Activated CD4-positive, CD25-positive, alpha-beta regulatory T cell treated with anti-CD3 and anti-CD28 coated beads, Interleukin-2, amount 50 U/mL, for 24 hours (primary cell): ENCODE results near the gene UBE2D1.
"Not testable (repeated sequence)": the region's sequence is repeated elsewhere in the genome, so short reads cannot be mapped to it uniquely, and the experiment has no call there.

ENCODE experiments used
- ATAC-seq, 2 donors: fragments of 150-1000 bp; cut with Tn5 transposase; one replicate each; pipeline ENCODE4 v1.10.0; 2021; ENCODE audit warnings: mild to moderate bottlenecking in 1 of 2, moderate library complexity in 1 of 2

The UBE2D1 gene

DNA sequence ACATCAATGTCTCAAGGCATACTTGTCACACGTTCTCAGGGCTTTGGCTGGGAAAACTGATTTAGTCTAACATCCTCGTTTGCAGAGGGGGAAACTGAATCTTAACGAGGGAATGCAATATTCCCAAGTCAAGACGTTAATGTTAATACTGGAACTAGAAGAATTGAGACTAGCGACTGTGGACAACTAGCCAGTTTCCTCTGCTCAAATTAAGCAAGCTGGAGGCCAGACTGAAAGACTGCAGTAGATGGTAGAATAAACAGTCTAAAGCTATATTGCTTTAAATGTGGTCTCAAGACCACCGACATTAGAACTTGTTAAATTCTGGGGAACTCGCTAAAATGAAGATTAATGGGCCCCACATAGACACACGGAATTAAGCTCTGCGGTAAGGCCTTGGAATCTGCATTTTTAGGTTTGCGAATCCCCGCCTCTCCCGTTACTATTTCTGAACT, 49.8 kb downstream of the UBE2D1 start:
- ATAC-seq = no peak

DNA sequence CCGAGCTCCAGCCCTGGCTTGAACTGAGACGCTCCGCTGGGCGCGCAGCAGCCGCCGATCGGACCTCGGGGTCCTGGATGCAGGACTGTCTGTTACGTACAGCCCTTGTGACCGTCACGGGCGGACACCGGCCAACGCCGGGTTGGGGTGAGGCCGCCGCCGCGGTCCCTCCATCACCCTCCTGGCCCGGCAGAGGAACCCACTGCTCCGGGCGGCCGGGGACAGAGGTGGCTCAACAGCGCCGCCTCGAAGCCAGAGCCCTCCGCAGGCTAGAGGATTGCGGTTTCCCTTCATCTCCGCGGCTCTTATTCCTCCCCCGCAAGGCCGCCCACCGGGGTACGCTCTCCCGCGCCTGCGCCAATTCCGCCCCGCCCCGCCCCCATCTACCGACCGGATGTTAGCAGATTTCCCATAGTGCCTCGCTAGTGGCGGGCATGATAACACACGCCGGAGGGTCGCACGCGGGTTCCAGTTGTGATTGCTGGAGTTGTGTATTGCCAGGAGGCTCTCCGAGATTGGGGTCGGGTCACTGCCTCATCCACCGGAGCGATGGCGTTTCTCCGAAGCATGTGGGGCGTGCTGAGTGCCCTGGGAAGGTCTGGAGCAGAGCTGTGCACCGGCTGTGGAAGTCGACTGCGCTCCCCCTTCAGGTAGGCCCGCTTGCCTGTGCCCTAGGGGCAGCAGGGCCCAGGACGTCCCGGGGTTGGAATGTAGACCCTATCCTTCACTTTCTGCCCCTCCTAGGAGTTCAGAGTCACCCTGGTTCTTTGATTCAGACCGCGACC, 50.4 kb downstream of the UBE2D1 start, which contains the start of gene TFAM:
TFAM (plus strand) TSS at position 412 of the 785 bp plus-strand sequence; CDS start at position 550, 138 bp downstream.
- ATAC-seq = peak; percentile 92 to 93

DNA sequence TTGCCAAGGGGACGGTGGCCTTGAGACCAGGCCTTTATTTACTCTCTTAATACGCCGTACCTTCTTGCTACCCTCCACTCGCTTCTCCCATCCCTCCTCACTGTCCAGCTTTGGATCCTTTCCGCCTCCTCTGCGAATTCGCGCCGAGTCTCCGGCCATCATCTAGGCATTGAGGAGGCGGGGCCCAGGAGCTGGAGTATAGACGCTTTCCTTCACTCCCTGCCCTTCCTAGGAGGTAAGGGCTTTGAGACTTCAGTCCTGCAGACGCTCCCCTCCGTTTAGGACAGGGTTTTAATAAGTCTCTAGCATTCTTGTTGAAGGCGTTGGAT, 50.9 kb downstream of the UBE2D1 start:
- peak in 1 of 2 donors; percentile 5 for ATAC-seq

DNA sequence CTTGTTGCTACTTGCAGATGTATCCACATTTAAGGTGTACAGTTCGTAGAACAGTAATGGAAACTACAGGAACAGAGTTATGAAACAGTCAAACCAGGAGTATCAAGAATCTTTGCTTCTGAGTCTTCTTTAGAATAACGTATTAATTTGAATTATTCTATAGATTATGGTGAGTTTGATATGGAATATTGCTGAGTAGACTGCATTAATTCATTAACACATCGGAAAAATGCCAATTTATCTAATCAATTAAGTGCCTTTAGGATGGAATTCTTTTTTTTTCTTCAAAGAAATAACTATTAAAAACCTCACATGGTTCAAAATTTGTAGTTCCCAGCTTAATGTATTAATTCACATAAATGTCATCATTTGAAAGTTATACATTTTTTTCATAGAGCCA, 54.2 kb downstream of the UBE2D1 start:
- ATAC-seq = no peak

DNA sequence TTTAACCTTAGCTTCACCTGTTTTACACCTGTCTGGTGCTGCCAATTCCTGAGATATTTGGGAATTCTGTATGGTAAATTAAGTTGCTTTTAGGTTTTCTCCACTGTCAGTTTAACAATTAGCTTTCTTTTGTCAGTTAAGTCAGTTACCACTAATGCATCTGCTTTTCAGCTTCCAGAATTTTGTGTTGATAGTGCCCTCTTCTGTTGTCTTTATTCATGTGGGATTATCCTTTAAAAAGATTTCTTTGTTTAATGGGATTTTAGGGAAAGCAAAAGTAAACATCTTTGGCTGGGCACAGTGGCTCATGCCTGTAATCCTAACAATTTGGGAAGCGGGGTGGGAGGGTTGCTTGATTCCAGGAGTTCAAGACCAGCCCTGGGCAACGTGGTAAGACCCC, 58.5 kb downstream of the UBE2D1 start:
- no peak for ATAC-seq

DNA sequence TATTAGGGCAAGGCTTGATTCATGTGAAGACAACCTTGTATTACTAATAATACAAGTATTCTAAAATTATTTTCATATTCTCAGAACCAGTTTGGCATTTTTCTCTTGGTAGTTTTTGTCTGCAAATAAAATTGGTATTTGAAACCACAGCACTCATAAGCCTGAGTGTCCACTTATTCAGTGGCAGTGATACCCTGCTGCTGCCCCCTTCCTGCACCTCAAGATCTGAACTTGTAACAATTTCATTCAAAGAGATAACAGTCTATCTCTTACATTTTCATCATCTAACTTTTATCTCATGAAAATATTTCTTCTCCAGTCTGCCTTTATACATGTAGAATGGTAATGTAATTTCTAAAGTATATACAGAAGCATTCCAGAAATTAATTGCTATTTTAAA, 59.7 kb downstream of the UBE2D1 start:
- no peak for ATAC-seq

DNA sequence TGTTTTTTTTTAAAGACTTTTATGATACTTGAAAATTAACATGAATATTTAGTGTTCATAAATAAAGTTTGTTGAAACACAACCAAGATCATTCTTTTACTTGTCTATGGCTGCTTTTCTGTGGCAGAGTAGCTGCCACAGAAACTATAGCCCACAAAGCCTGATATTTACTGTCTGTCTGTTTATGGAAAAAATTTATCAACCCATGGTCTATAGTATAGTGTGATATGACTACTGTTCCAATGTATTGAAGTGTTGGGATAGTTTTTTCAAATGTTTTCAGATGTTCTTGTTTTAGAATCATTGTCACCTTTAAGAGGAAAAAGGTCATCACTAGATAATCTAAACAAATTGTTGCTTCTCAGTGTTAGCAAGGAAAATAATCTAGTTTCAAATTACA, 61.3 kb downstream of the UBE2D1 start:
- ATAC-seq = no peak

DNA sequence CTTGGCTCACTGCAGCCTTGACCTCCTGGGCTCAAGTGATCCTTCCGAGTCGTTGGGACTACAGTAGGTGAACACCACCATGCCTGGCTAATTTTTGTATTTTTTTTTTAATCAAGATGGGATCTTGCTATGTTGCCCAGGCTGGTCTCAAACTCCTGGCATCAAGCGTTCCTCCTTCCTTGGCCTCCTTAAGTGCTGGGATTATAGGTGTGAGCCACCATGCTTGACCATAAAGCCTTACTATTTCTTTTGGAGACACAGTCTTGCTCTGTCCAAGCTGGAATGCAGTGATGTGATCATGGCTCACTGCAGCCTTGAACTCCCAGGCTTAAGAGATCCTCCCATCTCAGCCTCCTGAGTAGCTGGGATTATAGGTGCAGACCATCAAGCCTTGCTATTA, 63.0 kb downstream of the UBE2D1 start:
- ATAC-seq = no peak

DNA sequence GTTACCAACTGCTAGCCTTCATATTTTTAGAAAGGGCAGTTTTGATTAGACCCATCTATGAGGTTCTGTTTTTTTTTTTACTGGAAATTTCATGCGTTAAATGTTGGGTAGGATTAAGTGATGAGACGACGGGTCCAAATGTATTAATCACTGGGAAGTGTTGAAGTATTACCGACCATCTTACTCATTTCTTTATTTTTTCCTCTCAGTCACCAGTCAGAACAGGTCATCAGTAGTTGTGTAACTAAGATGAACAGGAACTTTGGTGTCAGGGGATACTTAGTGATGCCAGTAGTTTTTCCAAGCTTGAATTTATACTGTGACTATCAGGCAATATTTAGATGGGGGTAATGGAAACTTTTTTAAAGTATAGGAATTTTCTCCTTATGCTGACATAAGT, 64.6 kb downstream of the UBE2D1 start:
- no peak for ATAC-seq

DNA sequence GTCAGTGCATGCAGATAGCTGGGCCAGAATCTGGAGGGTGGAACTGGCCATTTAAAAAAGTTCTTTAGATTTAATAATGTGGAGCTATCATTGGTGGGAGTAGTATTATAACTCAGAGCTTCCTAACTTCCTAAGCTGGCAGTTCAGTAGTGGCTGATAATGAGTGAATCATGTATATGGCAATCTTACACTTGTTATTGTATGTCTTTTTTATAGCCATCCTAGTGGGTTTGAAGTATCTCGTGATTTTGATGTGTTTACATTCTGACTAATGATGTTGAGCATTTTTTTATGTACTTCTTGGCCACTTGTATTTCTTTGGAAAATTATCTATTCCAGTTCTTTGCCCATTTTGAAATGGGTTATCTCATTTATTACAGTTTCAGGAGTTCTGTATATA, 65.8 kb downstream of the UBE2D1 start:
- no peak for ATAC-seq

DNA sequence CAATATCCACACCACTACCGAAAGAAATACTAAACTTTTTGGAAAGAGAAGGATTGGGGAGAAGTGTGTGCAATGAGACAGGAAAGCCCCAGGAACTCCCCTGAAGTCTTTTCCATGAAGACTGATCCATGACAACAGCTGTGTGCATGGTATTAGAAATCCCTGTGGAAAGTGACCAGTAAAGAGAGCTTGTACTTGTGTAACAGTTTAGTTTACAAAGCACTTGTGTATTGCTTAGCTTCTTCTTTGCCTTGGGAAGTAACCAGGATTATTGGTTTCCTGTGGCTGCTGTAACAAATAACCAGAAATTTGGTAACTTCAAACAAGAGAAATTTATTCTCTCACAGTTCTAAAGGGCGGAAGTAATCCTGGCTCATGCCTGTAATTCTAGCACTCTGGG, 69.2 kb downstream of the UBE2D1 start:
- no peak for ATAC-seq

DNA sequence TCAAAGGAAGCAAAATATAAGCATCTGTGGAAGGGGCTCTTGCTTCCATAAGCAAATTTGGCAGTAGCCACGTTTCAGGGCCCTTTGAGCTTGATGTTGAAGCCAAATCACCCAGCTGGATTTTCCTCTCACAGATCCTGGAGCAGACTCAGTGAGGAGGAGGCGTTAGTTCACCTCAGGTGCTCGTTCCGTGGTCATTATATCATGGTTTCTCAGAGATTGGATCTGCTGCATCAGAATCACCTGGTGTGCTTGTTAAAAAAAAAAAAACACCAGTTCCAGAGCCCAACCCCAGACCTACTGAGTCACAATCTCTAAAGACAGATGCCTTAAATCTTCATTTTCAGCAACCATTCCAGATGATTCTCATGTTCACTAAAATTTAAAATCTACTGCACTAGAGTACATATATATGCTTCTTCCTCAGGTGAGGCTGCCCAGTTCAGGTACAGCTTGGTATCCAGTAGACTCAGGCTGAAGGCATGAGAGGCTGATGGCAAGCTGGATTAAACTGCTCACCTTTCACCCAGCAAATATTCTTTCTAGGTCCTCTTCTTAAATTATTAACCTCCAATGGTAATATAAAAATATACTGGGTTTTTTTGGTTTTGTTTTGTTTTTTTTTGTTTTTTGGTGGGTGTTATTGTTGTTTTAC, 75.3 kb downstream of the UBE2D1 start:
- no peak for ATAC-seq

DNA sequence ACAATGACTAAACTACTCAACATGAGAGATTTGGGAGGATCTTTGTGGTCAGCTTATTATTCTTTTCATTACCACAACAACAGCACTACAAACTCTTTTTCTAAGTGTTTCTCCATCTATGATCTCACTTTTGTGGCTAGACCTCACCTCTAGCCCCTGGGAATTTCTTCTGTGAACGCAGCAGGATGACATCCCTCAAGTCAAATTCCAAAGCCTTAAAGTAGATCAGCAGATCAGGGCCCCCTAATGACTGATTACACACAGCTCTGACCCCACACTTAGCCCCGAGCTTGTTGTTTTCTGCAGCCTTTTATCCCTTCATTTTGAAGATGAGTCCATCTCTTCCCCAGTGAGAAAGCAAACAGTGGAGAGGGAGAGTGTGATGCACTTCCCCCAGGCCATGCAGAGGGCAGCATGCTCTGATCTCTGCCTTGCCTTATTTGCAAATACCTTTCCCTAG, 77.7 kb downstream of the UBE2D1 start:
- no peak for ATAC-seq

DNA sequence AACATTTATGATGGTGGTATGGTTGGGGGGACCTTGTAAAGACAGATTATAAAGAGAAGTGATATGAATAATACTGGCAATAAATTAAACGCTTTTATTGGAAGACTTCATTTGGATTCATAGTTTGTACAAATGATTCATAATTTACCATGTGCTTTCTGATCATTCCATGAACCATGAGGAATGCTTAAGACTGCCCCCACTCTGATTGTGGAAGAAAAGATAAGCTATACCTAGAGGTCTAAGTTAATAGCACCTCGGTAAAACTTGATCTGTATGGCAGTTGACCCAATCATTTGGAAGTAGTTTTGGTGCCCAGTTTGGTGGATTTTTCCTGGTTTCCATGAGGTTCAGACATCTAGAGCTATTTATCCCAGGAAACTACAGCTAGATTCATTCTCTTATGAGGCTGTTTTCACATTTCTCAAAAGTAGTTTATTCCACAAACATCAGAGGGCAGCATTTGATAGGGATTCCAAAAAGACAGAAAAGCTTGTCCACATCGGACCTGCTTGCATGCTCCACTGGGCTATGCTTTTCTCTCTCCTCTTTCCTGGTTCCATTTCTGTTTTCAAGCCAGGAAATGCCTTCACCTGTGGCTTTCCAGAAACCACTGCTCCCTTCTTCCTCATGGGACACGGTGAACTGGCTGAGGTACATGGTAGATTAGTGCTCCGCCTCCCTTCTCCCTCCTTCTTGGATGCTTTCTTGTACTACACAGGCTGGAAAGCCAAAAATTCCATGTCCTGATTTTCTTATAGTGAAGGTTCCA, 79.7 kb downstream of the UBE2D1 start:
- no peak for ATAC-seq

DNA sequence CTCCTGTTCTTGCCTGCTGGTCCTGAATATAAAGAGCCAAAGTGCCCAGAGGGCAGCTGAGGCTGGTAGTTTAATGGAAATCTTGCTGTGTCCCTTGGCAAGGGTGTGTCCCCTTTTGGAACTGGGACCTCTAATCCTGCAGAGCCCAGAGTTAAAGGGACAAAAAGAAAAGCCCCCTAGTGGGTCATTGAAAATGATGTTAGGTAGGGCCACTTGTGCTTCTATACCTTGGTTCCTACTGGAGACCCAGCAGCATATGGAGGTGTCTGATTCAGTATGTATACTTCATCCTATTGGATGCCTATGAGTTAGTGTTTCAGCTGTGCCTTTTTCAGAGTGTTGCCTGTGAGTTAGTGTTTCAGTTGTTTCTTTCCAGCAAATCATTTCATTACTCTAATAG, 81.0 kb downstream of the UBE2D1 start:
- no peak for ATAC-seq

DNA sequence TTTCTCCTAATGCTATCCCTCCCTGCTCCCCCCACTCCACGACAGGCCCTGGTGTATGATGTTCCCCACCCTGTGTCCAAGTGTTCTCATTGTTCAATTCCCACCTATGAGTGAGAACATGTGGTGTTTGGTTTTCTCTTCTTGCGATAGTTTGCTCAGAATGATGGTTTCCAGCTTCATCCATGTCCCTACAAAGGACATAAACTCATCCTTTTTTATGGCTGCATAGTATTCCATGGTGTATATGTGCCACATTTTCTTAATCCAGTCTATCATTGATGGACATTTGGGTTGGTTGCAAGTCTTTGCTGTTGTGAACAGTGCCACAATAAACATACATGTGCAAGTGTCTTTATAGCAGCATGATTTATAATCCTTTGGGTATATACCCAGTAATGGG, 83.1 kb downstream of the UBE2D1 start:
- ATAC-seq = not testable (repeated sequence)
